ENCODE measurements around the gene RNF169.

Gene RNF169

GRCh38 chr11:74871037-74871436 lies 122.4 kb downstream of the RNF169 start:
- DNase-seq (ENCODE audit: low read depth in 2 of 2) = no peak

DNA sequence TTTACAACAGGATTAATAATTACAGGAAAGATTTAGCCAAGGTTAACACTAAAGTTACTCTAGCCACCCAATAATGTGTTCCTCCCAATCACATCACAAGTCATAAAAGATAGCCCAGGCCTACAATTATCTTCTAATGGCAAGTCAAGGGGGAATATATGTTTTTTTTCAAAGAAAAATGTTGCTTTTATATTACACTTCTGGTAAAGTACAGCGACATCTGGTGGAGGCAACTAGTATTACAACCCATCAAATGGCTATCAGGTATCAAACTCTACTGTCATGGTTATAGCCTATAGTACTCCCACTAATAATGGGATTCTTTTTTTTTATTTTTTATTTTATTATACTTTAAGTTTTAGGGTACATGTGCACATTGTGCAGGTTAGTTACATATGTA lies 128.5 kb downstream of the RNF169 start:
- DNase-seq (ENCODE audit: low read depth in 2 of 2) = no peak
